Measurements from ENCODE around the gene SCAMP1.
"Not testable (repeated sequence)": the region's sequence is repeated elsewhere in the genome, so short reads cannot be mapped to it uniquely, and the experiment has no call there.

The SCAMP1 gene

DNA sequence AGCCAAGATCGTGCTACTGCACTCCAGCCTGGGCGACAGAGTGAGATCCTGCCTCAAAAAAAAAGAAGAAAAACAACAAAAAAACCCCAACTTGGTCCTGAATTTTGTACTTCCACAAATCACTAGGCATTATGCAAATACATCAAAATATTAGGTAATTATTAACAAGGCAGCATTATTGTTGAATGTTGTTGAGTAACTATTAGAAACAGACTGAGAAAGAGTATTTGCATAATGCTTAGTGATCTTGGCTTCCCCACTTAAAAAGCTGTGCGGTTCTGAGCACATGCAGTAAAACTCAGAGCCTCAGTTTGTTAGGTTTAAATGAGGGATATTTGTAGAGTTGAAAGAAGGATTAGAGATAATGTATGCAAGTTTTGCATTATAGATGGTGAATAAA lies 64.2 kb downstream of the SCAMP1 start:
- no peak for DNase-seq (ENCODE audit: low read depth in 3 of 3)

DNA sequence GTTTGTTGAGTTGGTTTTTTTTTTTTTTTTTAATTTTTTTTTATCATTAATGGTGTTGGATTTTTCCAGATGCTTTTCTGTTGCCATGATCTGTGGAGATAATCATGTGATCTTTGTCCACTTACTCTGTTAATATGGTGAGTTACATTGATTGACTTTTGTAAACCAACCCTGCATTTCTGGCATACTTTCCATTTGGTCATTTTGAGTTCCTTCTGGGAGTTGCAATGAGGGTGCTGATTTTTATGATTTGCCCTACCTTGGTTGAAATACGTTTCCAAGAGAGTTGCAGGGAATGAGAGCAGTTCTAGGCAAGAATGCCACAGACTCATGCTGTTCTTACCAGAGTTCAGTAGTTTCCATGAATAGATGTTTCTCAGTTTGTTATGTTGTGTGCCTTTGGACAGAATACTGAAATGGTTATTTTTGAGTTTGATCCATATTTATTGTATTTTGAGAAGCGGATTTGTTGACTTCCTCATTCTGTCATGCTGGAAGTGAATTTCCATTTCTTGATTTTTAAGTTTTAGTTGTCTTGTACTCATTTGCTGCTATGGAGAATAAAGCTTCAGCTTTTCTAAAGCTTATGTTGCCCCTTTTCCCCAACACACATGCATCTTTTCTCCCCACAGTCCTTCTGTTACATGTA lies 69.0 kb downstream of the SCAMP1 start:
- DNase-seq (ENCODE audit: low read depth in 3 of 3), result no peak

GRCh38 chr5:78430866-78431265 lies 70.4 kb downstream of the SCAMP1 start:
- DNase-seq (ENCODE audit: low read depth in 3 of 3), result no peak

DNA sequence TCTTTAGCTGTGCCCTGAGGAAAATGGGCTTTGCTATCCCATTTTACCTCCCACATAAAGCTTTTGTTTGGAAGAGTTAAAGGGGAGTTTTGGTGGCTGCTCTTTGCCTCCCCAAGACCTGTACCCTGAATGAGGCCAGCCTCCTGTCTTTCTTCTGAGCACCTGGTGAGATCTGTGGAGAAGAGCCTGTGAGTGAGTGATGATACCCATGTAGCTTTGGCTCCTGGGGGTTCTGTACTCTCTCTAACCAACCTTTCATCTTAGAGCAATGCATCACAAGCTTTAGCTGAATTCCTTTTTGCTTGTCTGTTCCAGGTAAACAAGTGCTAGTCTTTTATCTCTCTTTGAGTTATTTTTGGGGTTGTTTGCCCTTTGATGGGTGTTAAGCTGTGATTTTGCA lies 73.6 kb downstream of the SCAMP1 start:
- no peak for DNase-seq (ENCODE audit: low read depth in 3 of 3)

DNA sequence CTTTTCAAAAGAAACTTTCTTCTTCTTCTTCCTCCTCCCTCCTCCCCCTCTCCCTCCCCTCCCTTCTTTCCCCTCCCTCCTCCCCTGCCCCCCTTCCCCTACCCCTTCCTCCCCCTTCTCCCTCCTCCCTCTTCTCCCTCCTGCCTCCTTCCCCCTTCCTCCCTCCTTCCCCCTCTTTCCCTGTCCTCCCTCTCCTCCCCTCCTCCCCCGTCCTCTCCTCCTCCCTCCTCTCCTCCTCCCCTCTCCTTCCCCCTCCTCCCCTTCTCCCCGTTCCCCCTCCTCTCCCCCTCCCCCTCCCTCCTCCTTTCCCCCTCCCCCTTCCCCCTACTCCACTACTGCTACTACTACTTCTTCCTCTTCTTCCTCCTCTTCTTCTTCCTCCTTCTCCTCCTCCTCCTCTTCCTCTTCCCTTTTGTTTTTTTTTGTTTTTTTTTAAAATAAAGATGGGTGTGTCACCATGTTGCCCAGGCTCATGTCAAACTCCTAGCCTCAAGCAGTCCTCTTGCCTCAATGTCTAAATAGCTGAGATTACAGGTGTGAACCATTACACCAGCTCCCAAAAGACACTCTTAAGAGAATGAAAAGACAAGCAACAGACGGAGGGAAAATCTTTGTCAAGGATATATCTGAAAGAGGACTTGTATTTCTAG lies 87.5 kb downstream of the SCAMP1 start:
- DNase-seq (ENCODE audit: low read depth in 3 of 3), result no peak

DNA sequence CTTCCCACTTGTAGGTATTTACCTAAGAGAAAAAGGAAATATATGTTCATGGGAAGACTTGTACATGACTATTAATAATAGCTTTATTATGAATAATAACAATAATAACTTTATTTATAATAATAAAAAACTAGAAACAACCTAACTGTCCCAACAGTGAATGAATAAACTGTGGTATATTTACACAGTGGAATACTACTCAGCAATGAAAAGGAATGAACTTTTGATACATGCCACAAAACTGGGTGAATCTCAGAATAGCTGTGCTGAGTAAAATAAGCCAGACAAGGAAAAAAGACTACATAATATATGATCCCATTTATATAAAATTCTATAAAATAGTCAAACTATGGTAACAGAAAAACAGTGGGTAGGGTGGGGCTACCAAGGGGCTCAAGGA lies 88.7 kb downstream of the SCAMP1 start:
- no peak for DNase-seq (ENCODE audit: low read depth in 3 of 3)

GRCh38 chr5:78457507-78457906 lies 97.1 kb downstream of the SCAMP1 start:
- DNase-seq (ENCODE audit: low read depth in 3 of 3), result not testable (repeated sequence)

DNA sequence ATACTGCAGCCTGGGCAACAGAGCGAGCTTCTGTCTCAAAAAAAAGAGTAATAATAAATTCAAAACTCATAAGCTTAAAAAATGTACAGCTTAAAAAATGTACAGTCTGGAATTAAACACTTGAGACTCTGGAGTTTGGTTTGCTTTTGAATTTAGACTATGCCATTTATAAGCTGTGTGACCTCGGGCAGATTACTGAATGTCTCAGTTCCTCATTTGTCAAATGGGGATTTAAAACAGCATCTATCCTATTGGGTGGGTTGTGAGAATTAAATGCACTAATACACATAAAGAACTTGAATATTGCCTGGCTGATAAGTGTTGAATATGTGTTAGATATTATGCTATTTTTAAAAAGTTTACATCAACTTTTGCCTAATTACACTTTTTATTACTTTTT lies 98.4 kb downstream of the SCAMP1 start:
- DNase-seq (ENCODE audit: low read depth in 3 of 3), result no peak

DNA sequence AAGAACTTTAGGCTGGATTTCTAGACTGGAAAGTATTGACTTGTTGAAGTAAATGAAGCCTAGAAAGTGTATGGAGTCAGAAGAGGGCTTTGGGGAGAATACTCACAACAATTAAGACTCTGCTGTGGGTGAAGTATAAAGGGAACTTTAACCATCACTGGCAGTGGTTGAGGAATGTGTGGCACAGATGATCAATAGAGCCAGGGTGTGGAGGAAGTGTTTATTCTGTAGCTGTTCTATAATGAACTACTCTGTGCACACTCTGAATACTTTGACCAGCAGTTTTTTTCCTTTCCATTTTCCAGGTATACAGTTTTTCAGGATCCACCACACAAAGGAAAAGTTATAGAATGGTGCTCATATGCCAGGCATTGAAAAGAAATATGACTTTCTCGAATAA lies 106.7 kb downstream of the SCAMP1 start:
- no peak for DNase-seq (ENCODE audit: low read depth in 3 of 3)

DNA sequence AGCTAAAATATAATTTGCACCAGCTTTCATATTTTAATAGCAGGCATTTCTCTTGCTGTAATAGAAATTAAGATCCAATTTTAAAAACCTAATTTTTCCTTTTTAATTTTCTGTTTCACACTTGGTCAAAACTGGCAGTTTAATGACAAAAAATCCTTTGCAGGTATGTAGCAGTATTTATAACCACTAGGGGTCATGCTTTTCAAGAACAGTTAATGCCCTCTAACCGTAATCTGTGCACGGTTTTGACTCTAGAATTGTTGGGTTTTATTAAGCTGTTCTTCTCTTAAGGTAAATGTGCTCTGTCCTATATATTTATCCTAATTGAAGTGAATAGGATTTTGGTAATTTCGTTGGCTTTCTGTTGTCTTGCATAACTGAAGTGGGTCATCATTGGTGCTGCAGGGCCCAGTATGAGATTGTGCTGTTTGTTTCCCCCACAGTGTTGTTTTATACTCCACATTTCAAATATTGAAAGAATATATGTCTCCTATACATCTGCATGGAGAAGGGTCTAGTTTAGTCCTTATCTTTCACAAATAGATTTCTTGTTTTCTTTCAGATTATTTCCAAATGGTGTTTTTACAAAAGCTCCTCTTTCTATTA lies 107.4 kb downstream of the SCAMP1 start:
- DNase-seq (ENCODE audit: low read depth in 3 of 3), result no peak

DNA sequence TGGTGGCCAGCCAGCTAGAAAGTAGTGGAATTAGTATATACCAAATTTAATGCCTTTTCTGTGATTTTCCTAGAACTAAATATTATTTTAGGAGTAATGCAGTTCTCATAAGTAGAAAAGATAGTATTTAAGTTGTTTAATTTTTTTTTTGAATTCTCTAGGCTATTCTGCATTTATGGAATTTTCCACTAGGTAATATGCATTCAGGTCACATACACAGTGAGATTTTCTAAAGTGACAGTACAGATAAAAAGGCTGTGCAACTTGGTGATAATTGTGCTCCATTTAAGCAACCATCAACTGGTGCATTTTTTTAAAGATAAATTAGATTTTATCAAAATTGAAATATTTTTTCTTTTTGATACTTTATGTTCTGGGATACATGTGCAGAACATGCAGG lies 111.5 kb downstream of the SCAMP1 start:
- no peak for DNase-seq (ENCODE audit: low read depth in 3 of 3)

DNA sequence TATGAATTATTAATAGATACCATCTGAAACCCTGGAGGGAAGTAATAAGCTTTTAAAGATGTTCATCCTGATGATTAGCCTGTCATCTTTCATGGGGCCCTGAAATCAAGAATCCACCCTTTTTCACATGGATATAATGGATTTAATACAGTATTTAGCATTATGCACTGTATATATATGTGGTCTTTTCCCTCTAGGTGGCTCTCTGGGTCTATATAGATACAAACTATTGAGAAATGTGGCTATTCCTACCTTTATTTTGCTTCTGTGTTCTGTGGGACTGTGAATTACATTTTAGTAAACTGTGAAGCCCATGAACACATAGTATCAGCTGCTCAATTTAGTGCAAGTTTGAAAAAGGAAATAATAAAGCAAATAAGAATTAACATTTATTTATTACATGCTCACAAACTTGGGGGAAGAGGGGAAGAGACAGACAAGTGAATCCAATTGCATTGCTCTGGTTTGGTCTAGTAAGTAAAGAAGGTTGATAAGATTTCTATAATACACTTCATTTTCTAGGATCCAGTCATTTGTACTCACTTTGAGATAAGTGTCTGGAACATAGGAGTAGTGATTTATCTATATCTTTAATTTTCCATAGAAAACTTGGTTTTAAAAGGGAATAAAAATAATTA lies 112.2 kb downstream of the SCAMP1 start:
- no peak for DNase-seq (ENCODE audit: low read depth in 3 of 3)

GRCh38 chr5:78473751-78474150 lies 113.3 kb downstream of the SCAMP1 start:
- no peak for DNase-seq (ENCODE audit: low read depth in 3 of 3)

DNA sequence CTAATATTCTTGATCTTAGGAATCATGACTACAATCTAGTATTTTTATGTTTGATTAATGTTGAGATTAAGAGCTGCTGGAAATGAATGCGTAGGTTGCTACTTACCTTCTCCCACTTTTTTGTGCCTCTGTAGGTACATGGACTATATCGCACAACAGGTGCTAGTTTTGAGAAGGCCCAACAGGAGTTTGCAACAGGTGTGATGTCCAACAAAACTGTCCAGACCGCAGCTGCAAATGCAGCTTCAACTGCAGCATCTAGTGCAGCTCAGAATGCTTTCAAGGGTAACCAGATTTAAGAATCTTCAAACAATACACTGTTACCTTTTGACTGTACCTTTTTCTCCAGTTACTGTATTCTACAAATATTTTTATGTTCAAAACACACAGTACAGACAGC lies 115.0 kb downstream of the SCAMP1 start:
- DNase-seq (ENCODE audit: low read depth in 3 of 3), result no peak

DNA sequence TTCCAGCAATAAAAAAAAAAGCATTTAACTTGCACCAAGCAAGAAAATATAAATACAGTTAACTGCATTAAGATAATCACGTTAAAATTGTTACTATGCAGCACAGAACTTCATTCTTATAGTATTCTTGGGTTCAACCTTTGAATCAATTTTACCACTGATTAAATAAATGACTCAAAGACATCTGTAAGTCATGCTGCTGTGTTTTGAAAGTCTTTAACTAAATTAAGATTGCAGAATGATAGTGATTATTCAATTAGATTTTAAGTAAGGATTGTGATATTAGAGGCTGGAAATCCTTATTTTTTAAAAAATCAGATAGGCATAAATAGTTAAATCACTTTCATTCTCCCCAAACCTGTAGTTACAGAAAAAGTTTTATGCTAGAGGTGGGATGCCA lies 116.4 kb downstream of the SCAMP1 start:
- no peak for DNase-seq (ENCODE audit: low read depth in 3 of 3)

- no peak for DNase-seq (ENCODE audit: low read depth in 3 of 3)
Observed at GRCh38 chr5:78482948-78483347, 122.5 kb downstream of the SCAMP1 start.

GRCh38 chr5:78483809-78484521 lies 123.5 kb downstream of the SCAMP1 start:
- DNase-seq (ENCODE audit: low read depth in 3 of 3), result no peak

DNA sequence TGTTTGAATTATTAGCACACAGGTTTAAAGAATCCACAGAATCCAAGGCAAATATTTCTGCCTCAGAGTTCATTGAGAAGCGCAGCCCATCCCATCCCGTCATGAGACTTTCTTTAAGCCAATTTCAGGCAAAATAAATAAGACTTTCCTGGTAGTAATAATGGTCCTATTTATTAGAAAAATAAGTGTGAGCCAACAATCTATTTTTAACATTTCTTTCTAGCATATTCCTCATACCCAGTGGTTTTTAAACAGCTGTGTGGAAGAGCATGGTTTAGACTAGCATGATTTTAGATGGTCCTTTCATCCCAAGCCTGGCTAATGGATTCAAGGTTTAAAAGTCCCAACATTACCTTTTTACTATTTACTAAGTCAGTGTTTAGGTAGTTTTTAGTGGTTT lies 125.8 kb downstream of the SCAMP1 start:
- DNase-seq (ENCODE audit: low read depth in 3 of 3), result no peak

GRCh38 chr5:78487846-78488245 lies 127.4 kb downstream of the SCAMP1 start:
- DNase-seq (ENCODE audit: low read depth in 3 of 3), result no peak

GRCh38 chr5:78490709-78491485 lies 130.5 kb downstream of the SCAMP1 start:
- no peak for DNase-seq (ENCODE audit: low read depth in 3 of 3)

- DNase-seq (ENCODE audit: low read depth in 3 of 3), result no peak
Observed at GRCh38 chr5:78492224-78492623, 131.8 kb downstream of the SCAMP1 start.

- no peak for DNase-seq (ENCODE audit: low read depth in 3 of 3)
Observed at GRCh38 chr5:78492650-78493049, 132.2 kb downstream of the SCAMP1 start.

All from stimulated activated CD4-positive, alpha-beta T cell treated with anti-CD3 and anti-CD28 coated beads, TNF-alpha, amount 100 ng/mL, for 4 hours (primary cell).